Erythroblast (primary cell): ENCODE measurements around the gene SUGCT.

Experiments
- GATA1 ChIP-seq: IDR thresholded peaks from 2 replicates; pipeline ENCODE4 v1.6.1; 2011; ENCODE audit warnings: low read depth, mild to moderate bottlenecking, control low read depth, low read length, moderate library complexity
- POLR2A ChIP-seq: IDR thresholded peaks from 2 replicates; pipeline ENCODE4 v1.6.1; 2011; ENCODE audit warnings: mild to moderate bottlenecking, low read length

DNA sequence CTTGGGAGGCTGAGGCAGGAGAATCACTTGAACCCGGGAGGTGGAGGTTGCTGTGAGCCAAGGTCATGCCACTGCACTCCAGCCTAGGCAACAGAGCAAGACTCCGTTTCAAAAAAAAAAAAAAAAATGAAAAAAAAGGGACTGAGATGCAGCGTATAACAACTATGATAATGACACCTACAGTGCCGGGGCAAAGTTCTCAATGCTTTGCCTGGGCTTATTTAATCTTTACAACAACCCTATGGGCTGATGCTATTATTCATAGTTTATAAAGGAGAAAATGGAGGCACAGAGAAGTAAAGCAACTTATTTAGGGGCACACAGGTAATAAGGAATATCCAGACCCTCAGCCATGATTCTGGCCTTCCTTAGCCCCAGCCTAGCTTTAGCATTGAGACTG is 47.6 kb downstream of the SUGCT start:
- TF ChIP-seq POLR2A (no peak), GATA1 (no peak)
